GM23338 (cell line): ENCODE results near the gene RIT2.

Experiments used
- CREB1 ChIP-seq: fragments of 250-450 bp; sonication (Bioruptor Pico); IDR thresholded peaks from 2 replicates; pipeline ENCODE4 v1.5.0; 2020; ENCODE audit warnings: low read depth, mild to moderate bottlenecking, moderate library complexity
- CTCF ChIP-seq, 2 experiments: fragments of 200-600 bp in 1 of 2; sonication (generic) in 1 of 2; conservative IDR thresholded peaks; 2 replicates each; pipeline versions ENCODE4 v1.5.1 to v1.6.1; 2016 to 2017; ENCODE audit warnings: antibody characterized with exemption in 2 of 2, low read depth in 2 of 2, mild to moderate bottlenecking in 2 of 2, moderate library complexity in 1 of 2
- ETS1 ChIP-seq: IDR thresholded peaks from 2 replicates; pipeline ENCODE4 v1.6.1; 2016; ENCODE audit warnings: antibody characterized with exemption
- EZH2 ChIP-seq: fragments of 200-600 bp; sonication (generic); IDR thresholded peaks from one replicate; pipeline ENCODE4 v1.8.0; 2017; ENCODE audit warnings: antibody characterized with exemption, mild to moderate bottlenecking, low read depth; ENCODE audit not compliant: unreplicated experiment
- EZH2phosphoT487 ChIP-seq: fragments of 200-600 bp; sonication (generic); IDR thresholded peaks from one replicate; pipeline ENCODE4 v1.8.1; 2018; ENCODE audit warnings: antibody characterized with exemption; ENCODE audit not compliant: unreplicated experiment
- POLR2AphosphoS5 ChIP-seq: IDR thresholded peaks from 2 replicates; pipeline ENCODE4 v1.6.1; 2016; ENCODE audit warnings: antibody characterized with exemption, low read depth
- REST ChIP-seq: IDR thresholded peaks from one replicate; pipeline ENCODE4 v1.6.1; 2018; ENCODE audit warnings: antibody characterized with exemption; ENCODE audit not compliant: unreplicated experiment

- TF ChIP-seq REST: no peak
- TF ChIP-seq CTCF (conservative IDR thresholded peaks at IDR 0.05; ENCODE audit: low read depth in 2 of 2): no peak
- no peak for TF ChIP-seq EZH2
- no peak for TF ChIP-seq CREB1 (CRISPR knock-in tag)
- no peak for TF ChIP-seq POLR2AphosphoS5
- no peak for TF ChIP-seq EZH2phosphoT487
- TF ChIP-seq ETS1: no peak
Measured at GRCh38 chr18:43077510-43078308, 37.8 kb downstream of the RIT2 start.
